ENCODE results near the gene SORCS2. TPM values are rescaled to one million over a fixed set of nuclear protein-coding genes. Genes with fewer than 3 reads are reported as not detected.

The SORCS2 gene
- total RNA-seq, 1 donor from 2014 or later = under 0.01 TPM

GRCh38 chr4:7647600-7648543, 455.5 kb downstream of the SORCS2 start:
- DNase-seq = peak; percentile 71

- DNase-seq = no peak
These were observed 456.4 kb downstream of the SORCS2 start for GRCh38 chr4:7648544-7649395.

- DNase-seq = no peak
These were observed 457.0 kb downstream of the SORCS2 start for GRCh38 chr4:7649411-7649740.

- DNase-seq = peak; percentile 57
These were observed 457.6 kb downstream of the SORCS2 start for GRCh38 chr4:7649741-7650531.

GRCh38 chr4:7650606-7651385, 458.5 kb downstream of the SORCS2 start:
- peak; percentile 52 for DNase-seq

GRCh38 chr4:7651461-7651921, 459.2 kb downstream of the SORCS2 start:
- DNase-seq = no peak

- no peak for DNase-seq
These were observed 459.7 kb downstream of the SORCS2 start for GRCh38 chr4:7652006-7652405.

- no peak for DNase-seq
These were observed 460.1 kb downstream of the SORCS2 start for GRCh38 chr4:7652451-7652881.

- DNase-seq = no peak
These were observed 460.6 kb downstream of the SORCS2 start for GRCh38 chr4:7652906-7653305.

GRCh38 chr4:7653510-7654369, 461.4 kb downstream of the SORCS2 start:
- DNase-seq = no peak

GRCh38 chr4:7654550-7655445, 462.5 kb downstream of the SORCS2 start:
- no peak for DNase-seq

- DNase-seq = peak; percentile 6
These were observed 463.3 kb downstream of the SORCS2 start for GRCh38 chr4:7655511-7656243.

GRCh38 chr4:7656244-7656800, 464.0 kb downstream of the SORCS2 start:
- DNase-seq = no peak

GRCh38 chr4:7657545-7658297, 465.4 kb downstream of the SORCS2 start:
- DNase-seq = no peak

- DNase-seq = no peak
These were observed 466.2 kb downstream of the SORCS2 start for GRCh38 chr4:7658341-7659204.

GRCh38 chr4:7659429-7660175, 467.3 kb downstream of the SORCS2 start:
- DNase-seq = no peak

Data from dermis blood vessel endothelial cell (primary cell).